ENCODE measurements around the gene TRABD2B. TPM values are rescaled to one million over a fixed set of nuclear protein-coding genes. Genes with fewer than 3 reads are reported as not detected.

Gene TRABD2B
- polyA plus RNA-seq, 1 of the 3 experiments (the other 2 are of a cell fraction): 0.03 TPM

- H3K4me1 ChIP-seq (ENCODE audit: control insufficient read depth in 1 of 2, insufficient read depth in 2 of 2, low read depth in 1 of 2, low read length in 1 of 2): peaks cover 0 to 27% of the 10 kb centered on the region in 2 experiments; a peak in 2 of 4 replicates
- no peak for TF ChIP-seq TEAD4 (IDR thresholded peaks at IDR 0.05; ENCODE audit: borderline replicate concordance, insufficient read depth)
- no peak for TF ChIP-seq TAF1 (IDR thresholded peaks at IDR 0.05; ENCODE audit: borderline replicate concordance, low read depth, low read length)
- no peak for TF ChIP-seq MAX (IDR thresholded peaks at IDR 0.05; ENCODE audit: low read depth)
- TF ChIP-seq REST (IDR thresholded peaks at IDR 0.05; ENCODE audit: low read depth, low read length): no peak
- TF ChIP-seq RCOR1 (IDR thresholded peaks at IDR 0.05; ENCODE audit: low read length): no peak
- TF ChIP-seq POLR2AphosphoS5 (IDR thresholded peaks at IDR 0.05; ENCODE audit: low read depth, low read length): no peak
- TF ChIP-seq GATA2 (CRISPR knock-in tag; IDR thresholded peaks at IDR 0.05): no peak
- no peak for TF ChIP-seq USF1 (IDR thresholded peaks at IDR 0.05; ENCODE audit: borderline replicate concordance, low read depth)
- TF ChIP-seq CHD2 (IDR thresholded peaks at IDR 0.05; ENCODE audit: low read length, partially characterized antibody): no peak
- no peak for TF ChIP-seq TCF12 (IDR thresholded peaks at IDR 0.05)
- ChIA-PET CTCF (interaction anchor here (0.6 kb wide), 1 partner anchor 40 kb away, joined by 3 read pairs; no protein-coding TSS in a partner anchor), POLR2A (no interaction called here)
- no peaks in the 10 kb centered on the region for H3K79me2 ChIP-seq (ENCODE audit: insufficient read depth)
- H2AFZ ChIP-seq (ENCODE audit: low read depth): no peak overlapping the region
- H4K20me1 ChIP-seq (ENCODE audit: insufficient read depth): no peaks in the 10 kb centered on the region
- DNase-seq: no peak
- no peak overlapping the region for H3K9ac ChIP-seq
- H3K9me2 ChIP-seq: no peaks in the 10 kb centered on the region
- H3K36me3 ChIP-seq (replicated peaks in 1 of 2; ENCODE audit: control insufficient read depth in 1 of 2, insufficient read depth in 2 of 2, low read length in 1 of 2): no peaks in the 10 kb centered on the region
- no peak overlapping the region for H3K4me3 ChIP-seq (ENCODE audit: low read depth in 2 of 2, low read length in 1 of 2)
- H3K9me3 ChIP-seq: no peaks in the 10 kb centered on the region
- H3K4me2 ChIP-seq: no peak overlapping the region
- H3K27ac ChIP-seq (ENCODE audit: low read depth in 2 of 2, low read length in 1 of 2): no peak overlapping the region
- no peaks in the 10 kb centered on the region for H3F3A ChIP-seq (replicated peaks; ENCODE audit: insufficient read depth)
- no peaks in the 10 kb centered on the region; the same call in 1 of the 2 replicates for H3K27me3 ChIP-seq (ENCODE audit: insufficient read depth)
- WGBS (ENCODE audit: low lambda C conversion rate): 44% methylated on average over 4 of the region's 4 CpGs
Measured at GRCh38 chr1:47911892-47912291, 85.3 kb downstream of the TRABD2B start.

GRCh38 chr1:47911424-47911823 is 85.8 kb downstream of the TRABD2B start:
- H3K9me2 ChIP-seq: no peaks in the 10 kb centered on the region
- no peak for DNase-seq
- H3K79me2 ChIP-seq (ENCODE audit: insufficient read depth): no peaks in the 10 kb centered on the region
- no peak overlapping the region for H3K4me2 ChIP-seq
- no peak overlapping the region for H3K4me3 ChIP-seq (ENCODE audit: low read depth in 2 of 2, low read length in 1 of 2)
- CTCF ChIA-PET: interaction anchor here (0.6 kb wide), 1 partner anchor 41 kb away, joined by 3 read pairs; no protein-coding TSS in a partner anchor
- POLR2A ChIA-PET: no interaction called here
- H3K36me3 ChIP-seq (replicated peaks in 1 of 2; ENCODE audit: control insufficient read depth in 1 of 2, insufficient read depth in 2 of 2, low read length in 1 of 2): no peaks in the 10 kb centered on the region
- H2AFZ ChIP-seq (ENCODE audit: low read depth): no peak overlapping the region
- 75% methylated on average over 8 of the region's 9 CpGs for WGBS (ENCODE audit: low lambda C conversion rate)
- H3K4me1 ChIP-seq (ENCODE audit: control insufficient read depth in 1 of 2, insufficient read depth in 2 of 2, low read depth in 1 of 2, low read length in 1 of 2): peaks cover 0 to 23% of the 10 kb centered on the region in 2 experiments; a peak in 1 of 4 replicates
- H3K27ac ChIP-seq (ENCODE audit: low read depth in 2 of 2, low read length in 1 of 2): no peak overlapping the region
- H3K9me3 ChIP-seq: no peaks in the 10 kb centered on the region
- no peaks in the 10 kb centered on the region for H3F3A ChIP-seq (replicated peaks; ENCODE audit: insufficient read depth)
- no peaks in the 10 kb centered on the region for H4K20me1 ChIP-seq (ENCODE audit: insufficient read depth)
- H3K27me3 ChIP-seq (ENCODE audit: insufficient read depth): no peaks in the 10 kb centered on the region; the same call in 1 of the 2 replicates
- no peak overlapping the region for H3K9ac ChIP-seq
- TF ChIP-seq USF2 (IDR thresholded peaks at IDR 0.05; ENCODE audit: borderline replicate concordance, low read depth, low read length) (no peak), CHD2 (IDR thresholded peaks at IDR 0.05; ENCODE audit: low read length, partially characterized antibody) (no peak), CTCF (IDR thresholded peaks at IDR 0.05) (no peak), TCF12 (IDR thresholded peaks at IDR 0.05) (no peak), GABPA (IDR thresholded peaks at IDR 0.05; ENCODE audit: low read depth) (no peak), SMC3 (IDR thresholded peaks at IDR 0.05; ENCODE audit: low read depth, low read length) (no peak), NFIC (IDR thresholded peaks at IDR 0.05; ENCODE audit: borderline replicate concordance) (no peak), PBX3 (IDR thresholded peaks at IDR 0.05) (no peak)

Measured in SK-N-SH (cell line).